GM12865 (cell line): ENCODE results near the gene MKRN2.
A peak's percentile ranks its signal among the peaks of the same experiment; 100 is the strongest.
"Not testable (repeated sequence)": the region's sequence is repeated elsewhere in the genome, so short reads cannot be mapped to it uniquely, and the experiment has no call there.

ENCODE experiments used
- DNase-seq: peaks from one replicate; pipeline ENCODE4 v3.0.0; 2010; ENCODE audit warnings: low read depth
- H3K4me3 ChIP-seq: 2 replicates; pipeline ENCODE4 v1.5.1; 2011; ENCODE audit warnings: mild to moderate bottlenecking, low read depth, low read length, control low read depth
- CTCF ChIP-seq: IDR thresholded peaks from 2 replicates; pipeline ENCODE4 v1.5.1; 2011; ENCODE audit warnings: low read length, control low read depth, low read depth, inconsistent platforms; ENCODE audit not compliant: insufficient read depth; ENCODE audit errors: missing control alignments

The MKRN2 gene

GRCh38 chr3:12613250-12613649 lies 56.4 kb downstream of the MKRN2 start:
- H3K4me3 ChIP-seq: no peak overlapping the region
- DNase-seq: no peak
- TF ChIP-seq CTCF: no peak

GRCh38 chr3:12615266-12615665 lies 58.4 kb downstream of the MKRN2 start:
- TF ChIP-seq CTCF: no peak
- no peak overlapping the region for H3K4me3 ChIP-seq
- DNase-seq: no peak

GRCh38 chr3:12618426-12618825 lies 61.5 kb downstream of the MKRN2 start:
- no peak for TF ChIP-seq CTCF
- DNase-seq: no peak
- H3K4me3 ChIP-seq: no peak overlapping the region

GRCh38 chr3:12620305-12620704 lies 63.4 kb downstream of the MKRN2 start:
- no peak for DNase-seq
- no peak overlapping the region for H3K4me3 ChIP-seq
- no peak for TF ChIP-seq CTCF

GRCh38 chr3:12620729-12621128 lies 63.8 kb downstream of the MKRN2 start:
- no peak for DNase-seq
- no peak for TF ChIP-seq CTCF
- no peak overlapping the region for H3K4me3 ChIP-seq

GRCh38 chr3:12622335-12622734 lies 65.4 kb downstream of the MKRN2 start:
- H3K4me3 ChIP-seq: peak overlapping the region; percentile 3; the same call in 1 of the 2 replicates
- peak; percentile 78 for DNase-seq
- no peak for TF ChIP-seq CTCF

GRCh38 chr3:12624056-12624455 lies 67.2 kb downstream of the MKRN2 start:
- H3K4me3 ChIP-seq: no peak overlapping the region
- DNase-seq: no peak
- TF ChIP-seq CTCF: no peak

- H3K4me3 ChIP-seq, DNase-seq: not testable (repeated sequence)
Measured at GRCh38 chr3:12624964-12625363, 68.1 kb downstream of the MKRN2 start.
